Subcutaneous adipose tissue (tissue), 4 donors: Measurements from ENCODE around the gene TNIK. TPM values are rescaled to one million over a fixed set of nuclear protein-coding genes. Genes with fewer than 3 reads are reported as not detected.

Source experiments
- CTCF ChIP-seq: fragments of 450-650 bp; IDR thresholded peaks from one replicate; pipeline ENCODE4 v1.5.1; 2016; ENCODE audit warnings: low read depth, mild to moderate bottlenecking, control low read depth, antibody characterized with exemption, moderate library complexity
- total RNA-seq, 4 donors: library from RNA; depleted of rRNA; stranded (reverse); fragments of >200 nt; gene quantifications; one replicate each; pipeline ENCODE4 v1.1.0, GENCODE V29; 2016

Gene TNIK
- total RNA-seq, 4 donors from 2014 or later = 1.5 to 11.7 (median 1.9) TPM

- no peak for TF ChIP-seq CTCF
These were observed 201.9 kb downstream of the TNIK start for GRCh38 chr3:171258316-171258715.

- TF ChIP-seq CTCF = no peak
These were observed 202.7 kb downstream of the TNIK start for GRCh38 chr3:171257251-171258203.

GRCh38 chr3:171256445-171257250 is 203.6 kb downstream of the TNIK start:
- no peak for TF ChIP-seq CTCF

- TF ChIP-seq CTCF = no peak
These were observed 204.9 kb downstream of the TNIK start for GRCh38 chr3:171255236-171255806.

- no peak for TF ChIP-seq CTCF
These were observed 205.9 kb downstream of the TNIK start for GRCh38 chr3:171254315-171254714.

- TF ChIP-seq CTCF = no peak
These were observed 208.4 kb downstream of the TNIK start for GRCh38 chr3:171251835-171252234.

GRCh38 chr3:171250444-171250843 is 209.8 kb downstream of the TNIK start:
- TF ChIP-seq CTCF = no peak
